ENCODE measurements around the gene GLG1.
"Not testable (repeated sequence)": the region's sequence is repeated elsewhere in the genome, so short reads cannot be mapped to it uniquely, and the experiment has no call there.

GLG1 gene

DNA sequence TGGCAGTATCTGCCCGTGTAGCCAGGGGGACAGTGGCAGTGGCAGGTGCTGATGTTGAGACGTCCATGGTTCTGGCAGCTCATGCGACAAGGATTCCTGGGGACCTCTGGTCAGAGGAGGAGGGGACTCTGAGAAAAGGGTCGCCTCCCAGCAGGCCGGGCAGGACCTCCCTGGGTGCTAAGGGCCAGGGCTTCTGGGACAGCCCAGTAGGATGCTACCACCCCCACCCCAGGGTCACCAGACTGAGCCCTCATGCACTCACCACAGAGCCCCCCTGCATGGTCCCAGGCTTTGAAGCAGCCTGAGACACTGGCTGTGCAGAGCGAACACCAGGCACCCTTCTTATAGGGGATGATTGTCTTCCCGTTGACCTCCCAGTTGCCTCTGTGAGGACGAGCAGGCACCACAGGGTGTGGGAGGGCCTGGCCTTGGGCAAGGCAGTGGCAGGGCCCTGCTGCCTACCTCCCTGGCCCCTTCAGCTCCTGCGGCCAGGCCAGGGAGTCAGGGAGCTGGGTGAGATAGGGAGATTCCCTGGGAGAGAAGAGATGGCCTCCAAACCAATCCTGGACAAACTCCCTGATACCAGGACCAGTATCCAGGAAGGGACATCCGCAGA, 194.0 kb downstream of the GLG1 start:
- DNase-seq = not testable (repeated sequence)

DNA sequence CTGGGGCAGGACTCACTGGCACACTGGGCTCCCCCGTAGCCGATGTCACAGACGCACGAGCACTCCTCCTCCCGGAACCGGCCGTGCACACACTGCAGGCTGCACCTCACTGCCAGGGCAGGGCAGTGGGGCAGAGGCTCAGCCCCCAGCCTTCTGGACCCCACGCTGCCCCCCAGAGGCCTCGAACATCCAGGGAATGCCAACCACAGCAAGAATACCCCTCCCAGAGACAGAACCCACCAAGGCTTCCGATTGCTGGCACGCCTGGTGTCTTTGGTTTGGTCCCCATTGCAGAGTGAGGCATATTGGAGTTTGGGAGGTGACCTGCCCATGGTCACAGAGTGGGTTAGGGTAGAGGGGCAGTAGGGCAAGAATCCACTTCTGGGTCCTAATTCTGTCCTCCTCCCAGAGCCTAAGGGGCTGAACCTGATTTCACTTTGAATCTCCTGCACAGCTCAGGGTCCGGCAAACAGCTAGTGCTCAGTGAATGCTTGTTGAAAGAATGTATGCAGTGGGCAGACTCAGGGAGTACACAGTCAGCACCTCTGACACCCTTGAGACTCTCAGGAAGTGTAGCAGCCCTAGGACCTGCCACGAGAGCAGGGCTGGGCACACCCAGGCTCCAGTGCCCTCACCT, 194.7 kb downstream of the GLG1 start:
- not testable (repeated sequence) for DNase-seq

DNA sequence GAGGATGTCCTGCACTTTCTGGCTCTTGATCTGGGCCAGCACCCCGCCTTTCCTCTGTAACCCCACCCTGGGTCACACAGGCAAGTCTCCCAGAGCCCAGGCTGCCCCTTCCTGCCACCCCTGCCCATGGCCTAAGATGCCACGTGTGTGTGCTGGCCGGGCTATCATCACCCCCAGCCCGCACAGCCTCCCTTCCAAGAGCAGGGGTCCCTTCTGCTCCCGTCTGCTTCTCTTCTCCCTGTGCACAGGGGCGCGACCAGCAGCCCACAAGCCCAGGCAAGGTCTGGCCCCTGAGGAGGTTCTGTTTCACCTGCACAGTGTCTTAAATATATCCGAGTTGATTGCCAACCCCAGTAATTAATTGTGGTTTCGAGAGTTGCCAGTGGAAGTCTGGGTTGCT, 195.9 kb downstream of the GLG1 start:
- not testable (repeated sequence) for DNase-seq

DNA sequence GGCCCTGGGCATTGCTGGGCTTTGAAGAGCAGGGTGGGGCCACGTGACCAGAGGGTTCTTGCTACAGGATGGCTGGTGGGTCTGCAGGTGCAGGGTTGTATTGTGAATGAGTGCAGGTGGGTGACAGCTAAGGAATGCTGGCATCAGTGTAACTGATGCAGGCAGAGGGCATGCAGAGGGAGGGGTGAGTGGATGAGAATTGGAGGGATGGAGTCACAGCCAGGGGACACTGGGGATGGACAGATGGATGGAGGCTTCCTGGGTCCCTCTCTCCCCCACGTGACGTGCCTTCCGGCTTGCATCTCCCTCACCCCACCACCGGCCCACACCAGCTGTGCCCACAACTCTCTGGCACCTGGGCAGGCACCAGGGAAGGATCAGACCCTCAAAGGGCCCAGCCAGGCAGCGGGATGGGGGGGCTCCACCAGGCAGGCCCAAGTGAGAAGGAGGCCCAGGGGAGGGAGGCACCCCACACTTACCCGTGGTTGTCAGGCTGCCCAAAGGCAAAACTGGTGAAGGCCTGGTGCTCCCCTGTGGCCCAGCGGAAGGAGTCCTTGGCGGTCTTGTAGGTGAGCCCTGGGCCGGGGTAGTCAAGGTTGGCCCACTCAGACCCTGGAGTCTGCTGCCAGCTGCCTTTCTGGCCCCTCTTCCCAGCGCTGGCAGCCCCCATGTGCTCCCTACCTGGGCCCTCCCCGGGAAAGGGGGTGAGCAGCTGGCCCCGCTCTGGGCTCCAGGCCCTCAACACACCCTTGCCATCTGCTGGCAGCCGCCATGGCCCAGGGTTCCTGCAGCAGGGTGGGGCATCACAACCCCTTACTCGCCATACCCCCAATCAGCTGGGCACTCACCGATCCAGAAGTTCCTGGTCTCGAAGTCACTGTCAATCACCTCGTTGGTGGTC, 196.6 kb downstream of the GLG1 start:
- not testable (repeated sequence) for DNase-seq

DNA sequence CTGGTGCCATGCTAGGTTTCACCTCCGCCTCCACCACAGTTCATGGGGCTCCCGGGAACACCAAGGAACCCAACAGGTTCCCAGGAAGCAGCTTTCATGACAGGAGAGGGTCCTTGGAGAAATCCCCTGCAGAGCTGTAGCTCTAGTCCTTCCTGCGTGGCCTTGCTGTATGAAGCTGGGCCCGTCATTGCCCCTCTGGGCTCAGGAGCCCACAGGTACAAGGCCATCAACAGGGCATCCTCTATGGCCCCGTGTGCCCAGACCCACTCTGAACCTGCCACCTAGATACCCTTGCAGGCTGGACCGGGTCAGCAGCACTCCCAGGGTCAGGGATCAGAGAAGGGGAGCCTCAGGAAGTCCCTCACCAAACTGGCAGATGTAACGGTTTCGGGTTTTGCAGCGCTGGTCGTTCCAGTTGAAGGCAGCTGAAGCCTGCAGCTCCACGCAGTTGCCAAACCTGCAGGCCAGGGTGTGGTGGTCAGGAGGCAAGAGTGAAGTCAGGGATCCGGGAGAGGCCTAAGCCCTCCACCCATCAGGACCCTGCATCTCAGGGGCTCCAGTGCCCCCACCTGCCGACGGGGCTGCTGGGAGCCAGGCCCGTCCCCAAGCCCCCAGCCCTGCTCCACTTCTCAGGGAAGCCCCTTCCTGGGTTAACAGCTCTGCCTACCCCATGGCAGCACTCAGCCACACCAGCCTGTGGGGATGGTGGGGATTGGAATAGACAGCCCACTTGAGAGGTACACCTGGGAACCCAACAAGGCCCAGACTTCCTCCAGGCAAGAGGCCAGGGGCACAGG, 197.5 kb downstream of the GLG1 start:
- not testable (repeated sequence) for DNase-seq

DNA sequence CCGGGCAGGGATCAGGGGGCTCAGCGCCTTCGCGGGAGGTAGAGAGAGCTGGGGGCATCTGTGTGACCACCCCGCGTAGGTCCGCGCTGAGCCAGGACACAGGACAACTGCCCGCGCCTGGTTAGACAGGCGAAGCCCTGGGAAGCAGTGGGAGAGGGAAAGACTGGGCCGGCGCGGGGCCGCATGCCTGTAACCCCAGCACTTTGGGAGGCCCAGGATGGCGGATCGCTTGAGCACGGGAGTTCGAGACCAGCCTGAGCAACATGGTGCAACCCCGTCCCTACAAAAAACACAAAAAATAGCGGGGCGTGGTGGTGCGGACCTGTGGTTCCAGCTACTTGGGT, 199.6 kb downstream of the GLG1 start:
- peak in 1 of 56 donors; percentile 52 for DNase-seq

DNA sequence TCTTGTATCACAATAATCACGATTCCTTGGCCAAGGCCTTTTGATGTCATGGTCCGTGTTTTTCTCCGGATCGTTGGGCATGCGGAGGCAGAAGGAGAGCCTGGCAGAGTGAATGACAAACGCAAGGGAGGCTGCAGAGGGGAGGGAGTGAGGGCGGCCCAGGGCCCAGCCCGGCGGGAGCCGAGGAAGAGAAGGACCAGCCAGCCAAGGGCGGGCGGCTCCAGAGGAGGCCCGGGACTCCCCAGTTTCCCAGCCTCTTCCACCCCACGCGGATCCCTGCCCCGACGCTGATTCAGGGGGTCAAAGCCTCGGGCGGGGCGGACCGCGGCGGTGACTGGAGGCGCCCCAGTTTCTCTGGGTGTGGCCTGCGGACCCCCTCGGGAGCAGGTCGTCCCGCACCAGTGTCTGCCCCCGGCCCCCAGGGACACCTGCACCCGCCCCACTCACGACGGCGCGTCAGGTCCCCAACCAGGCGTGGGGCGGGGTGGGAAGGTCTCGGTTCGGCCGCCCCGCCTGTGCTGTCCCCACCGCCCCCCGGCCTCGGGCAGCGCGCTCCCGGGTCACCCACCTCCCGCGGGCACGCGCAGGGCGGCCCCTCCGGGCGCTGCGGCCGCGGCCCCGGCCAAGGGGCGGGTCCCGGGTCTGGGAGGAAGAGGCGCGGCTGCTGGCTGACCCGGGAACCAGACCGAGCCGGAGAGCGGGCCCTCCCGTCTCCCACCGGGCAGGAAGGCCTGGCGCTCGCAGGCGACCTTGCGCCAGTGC, 200.1 kb downstream of the GLG1 start:
- not testable (repeated sequence) for DNase-seq

DNA sequence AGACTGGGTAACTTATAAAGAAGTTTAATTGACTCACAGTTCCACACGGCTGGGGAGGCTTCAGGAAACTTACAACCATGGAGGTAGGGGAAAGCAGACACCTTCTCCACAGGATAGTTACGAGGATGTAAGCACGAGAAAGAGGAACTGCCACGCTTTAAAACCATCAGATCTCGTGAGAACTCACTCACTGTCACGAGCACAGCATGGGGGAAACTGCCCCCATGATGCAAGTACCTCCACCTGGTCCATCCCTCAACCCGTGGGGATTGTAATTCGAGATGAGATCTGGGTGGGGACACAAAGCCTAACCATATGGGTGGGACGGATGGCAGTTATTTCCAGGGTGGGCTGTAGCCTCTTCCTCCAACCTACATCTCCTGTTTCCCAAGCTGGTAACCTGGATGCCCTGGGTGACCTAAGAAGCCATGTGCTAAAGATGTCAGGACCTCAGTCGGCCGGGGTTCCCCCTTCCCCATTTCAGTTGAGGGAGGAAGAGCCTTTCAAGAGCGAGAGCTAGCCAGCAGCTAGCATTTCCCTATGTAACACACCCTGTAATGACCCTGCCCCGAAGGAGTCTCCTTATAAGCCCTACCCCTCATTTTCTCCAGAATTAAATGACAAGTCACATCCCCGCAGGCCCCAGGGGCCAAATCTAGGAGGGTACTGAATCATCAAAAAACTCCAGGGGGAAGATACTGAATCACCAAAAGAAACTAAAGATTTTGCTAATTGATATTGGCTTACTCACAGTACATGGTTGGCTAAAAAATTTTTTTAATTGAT, 202.6 kb downstream of the GLG1 start:
- DNase-seq = not testable (repeated sequence)

DNA sequence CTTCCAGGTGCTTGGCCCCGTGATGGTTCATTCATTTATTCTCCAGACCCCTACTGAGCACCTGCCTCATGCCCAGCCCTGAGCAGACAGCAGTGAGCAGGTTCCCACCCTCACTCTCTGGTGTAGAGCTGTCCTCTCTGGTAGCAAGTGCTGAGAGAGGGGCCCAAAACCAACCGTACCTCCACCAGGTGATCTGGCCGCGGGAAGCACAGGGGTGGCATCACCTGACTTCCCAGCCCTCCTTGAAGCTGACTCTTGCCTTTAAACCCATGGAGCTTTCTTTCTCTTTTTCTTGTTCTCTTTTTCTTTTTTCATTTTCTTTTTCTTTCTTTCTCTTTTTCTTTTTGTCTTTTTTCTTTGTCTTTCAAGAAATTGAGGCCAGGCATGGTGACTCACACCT, 206.7 kb downstream of the GLG1 start:
- DNase-seq = not testable (repeated sequence)

DNA sequence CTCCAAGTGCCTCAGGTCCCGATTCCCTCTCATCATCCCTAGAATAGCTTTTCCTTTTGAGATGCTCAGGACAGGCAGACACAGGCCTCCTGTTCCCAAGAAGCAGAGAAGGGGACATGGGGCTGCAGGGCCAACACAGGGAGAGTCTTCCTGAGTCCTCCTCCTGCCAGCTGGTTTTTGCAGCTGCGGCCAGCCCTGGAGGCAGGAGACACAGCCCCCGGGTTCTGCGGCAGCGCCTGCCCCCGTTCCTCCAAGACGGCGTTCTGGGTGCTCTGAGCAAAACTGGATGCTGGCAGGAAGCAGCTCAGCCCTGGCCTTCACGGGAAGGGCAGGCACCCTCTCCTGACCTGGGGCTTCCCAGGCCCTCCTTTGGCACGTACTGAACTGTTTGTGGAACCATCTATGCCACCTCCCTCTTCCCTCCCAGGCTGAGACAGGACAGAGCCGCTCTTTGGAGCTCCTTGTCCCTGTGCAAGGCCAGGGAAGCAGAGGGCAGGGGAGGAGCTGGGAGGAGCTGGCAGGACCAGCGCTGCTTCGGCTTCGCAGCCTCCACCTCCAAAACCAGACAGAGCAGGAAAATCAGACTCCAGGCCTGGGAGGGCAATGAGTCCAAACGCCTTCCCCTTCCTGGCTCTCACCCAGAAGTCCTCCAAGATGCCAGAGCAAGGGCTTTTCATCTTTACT, 208.6 kb downstream of the GLG1 start:
- peak in 2 of 56 donors; percentile 29 to 35 for DNase-seq
